Stomach smooth muscle (tissue), 2 donors: ENCODE data around the gene RTN4.
"Not testable (repeated sequence)": the region's sequence is repeated elsewhere in the genome, so short reads cannot be mapped to it uniquely, and the experiment has no call there.

Experiments used
- H3K27ac ChIP-seq: one replicate; pipeline ENCODE4 v1.7.0; 2013; ENCODE audit warnings: mild to moderate bottlenecking, low read length, inconsistent platforms
- H3K27me3 ChIP-seq, 2 donors: one replicate each; pipeline ENCODE4 v1.7.0; 2013; ENCODE audit warnings: low read length in 2 of 2; ENCODE audit not compliant: insufficient read depth in 2 of 2, control insufficient read depth in 1 of 2
- H3K36me3 ChIP-seq, 2 donors: one replicate each; pipeline ENCODE4 v1.7.0; 2013; ENCODE audit warnings: low read length in 2 of 2; ENCODE audit not compliant: control insufficient read depth in 2 of 2, insufficient read depth in 2 of 2
- H3K4me1 ChIP-seq: one replicate; pipeline ENCODE4 v1.7.0; 2013; ENCODE audit warnings: low read length; ENCODE audit not compliant: control insufficient read depth, insufficient read depth
- H3K4me3 ChIP-seq, 2 donors: one replicate each; pipeline ENCODE4 v1.7.0; 2013; ENCODE audit warnings: low read length in 2 of 2
- H3K9ac ChIP-seq, 2 donors: one replicate each; pipeline ENCODE4 v1.7.0; 2013; ENCODE audit warnings: low read length in 2 of 2, mild to moderate bottlenecking in 1 of 2
- H3K9me3 ChIP-seq, 2 donors: one replicate each; pipeline ENCODE4 v1.7.0; 2013; ENCODE audit warnings: low read length in 2 of 2; ENCODE audit not compliant: control insufficient read depth in 2 of 2
- donor health status: healthy.
- donor health status: Pancreatic carcinoma.

RTN4 gene

DNA sequence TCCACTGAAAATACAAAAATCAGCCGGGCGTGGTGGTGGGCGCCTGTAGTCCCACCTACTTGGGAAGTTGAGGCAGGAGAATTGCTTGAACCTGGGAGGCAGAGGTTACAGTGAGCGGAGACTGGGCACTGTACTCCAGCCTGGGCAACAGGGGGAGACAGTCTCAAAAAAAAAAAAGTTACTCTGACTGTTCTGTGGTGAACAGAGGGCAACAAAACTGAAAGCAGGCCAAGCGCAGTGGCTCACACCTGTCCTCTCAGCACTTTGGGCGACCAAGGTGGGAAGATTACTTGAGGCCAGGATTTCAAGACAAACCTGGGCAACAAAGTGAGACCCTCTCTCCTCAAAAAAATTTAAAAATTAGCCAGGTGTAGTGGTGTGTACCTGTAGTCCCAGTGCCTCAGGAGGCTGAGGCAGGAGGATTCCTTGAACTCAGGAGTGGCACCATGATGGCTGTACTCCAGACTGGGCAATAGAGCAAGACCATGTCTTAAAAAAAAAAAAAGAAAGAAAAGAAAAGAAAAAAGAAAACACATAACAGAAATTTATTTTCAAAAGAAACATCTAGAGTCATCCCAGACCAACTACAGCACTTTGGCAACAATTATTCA is 13.6 kb upstream of the RTN4 start:
- H3K27me3 ChIP-seq = no peaks in the 10 kb centered on the region
- H3K4me3 ChIP-seq = no peak overlapping the region
- H3K36me3 ChIP-seq = no peaks in the 10 kb centered on the region
- no peaks in the 10 kb centered on the region for H3K9me3 ChIP-seq
- no peak overlapping the region for H3K9ac ChIP-seq
- no peak overlapping the region for H3K27ac ChIP-seq
- no peaks in the 10 kb centered on the region for H3K4me1 ChIP-seq

DNA sequence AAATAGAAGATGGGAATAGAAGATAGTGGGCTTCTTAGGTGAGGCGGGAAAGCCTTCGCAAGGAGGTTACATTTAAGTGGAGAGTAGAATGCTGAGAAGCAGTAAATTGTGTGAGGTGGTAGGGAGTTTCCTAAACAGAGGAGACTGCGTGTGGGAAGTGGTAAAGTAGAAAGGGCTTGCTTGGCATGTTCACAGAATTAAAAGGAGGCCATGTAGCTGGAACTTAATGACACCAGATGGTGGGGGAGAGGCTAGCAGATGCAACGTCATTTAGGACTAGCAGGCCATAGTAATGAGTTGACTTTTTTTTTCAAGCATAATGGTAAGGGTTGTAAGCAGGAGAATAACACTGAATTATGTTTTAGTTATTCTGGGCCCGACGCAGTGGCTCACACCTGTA is 13.0 kb upstream of the RTN4 start:
- Histone ChIP-seq H3K9ac (no peak overlapping the region), H3K27ac (no peak overlapping the region), H3K36me3 (no peaks in the 10 kb centered on the region), H3K27me3 (no peaks in the 10 kb centered on the region), H3K4me1 (no peaks in the 10 kb centered on the region), H3K4me3 (no peak overlapping the region), H3K9me3 (no peaks in the 10 kb centered on the region)

DNA sequence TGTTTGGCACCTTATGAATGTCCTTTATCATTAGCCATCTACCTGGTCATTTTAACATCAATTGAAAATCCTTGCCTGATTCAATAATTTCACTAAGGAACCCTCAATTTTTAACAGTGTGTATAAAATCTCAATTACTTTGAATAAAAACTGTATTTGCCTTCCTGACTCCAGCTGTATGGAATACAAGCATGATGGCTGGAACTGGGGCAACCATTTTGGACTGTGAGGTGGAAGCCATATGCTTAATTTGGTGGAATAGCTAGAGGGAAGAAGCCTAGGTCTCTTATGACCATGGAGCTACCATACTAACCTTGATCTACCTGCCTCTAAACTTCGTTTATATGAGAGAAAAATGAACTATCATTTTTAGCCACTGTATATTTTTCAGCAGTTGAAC is 12.5 kb upstream of the RTN4 start:
- Histone ChIP-seq H3K9me3 (no peaks in the 10 kb centered on the region), H3K4me3 (no peak overlapping the region), H3K4me1 (no peaks in the 10 kb centered on the region), H3K9ac (no peak overlapping the region), H3K27me3 (no peaks in the 10 kb centered on the region), H3K27ac (no peak overlapping the region), H3K36me3 (no peaks in the 10 kb centered on the region)

DNA sequence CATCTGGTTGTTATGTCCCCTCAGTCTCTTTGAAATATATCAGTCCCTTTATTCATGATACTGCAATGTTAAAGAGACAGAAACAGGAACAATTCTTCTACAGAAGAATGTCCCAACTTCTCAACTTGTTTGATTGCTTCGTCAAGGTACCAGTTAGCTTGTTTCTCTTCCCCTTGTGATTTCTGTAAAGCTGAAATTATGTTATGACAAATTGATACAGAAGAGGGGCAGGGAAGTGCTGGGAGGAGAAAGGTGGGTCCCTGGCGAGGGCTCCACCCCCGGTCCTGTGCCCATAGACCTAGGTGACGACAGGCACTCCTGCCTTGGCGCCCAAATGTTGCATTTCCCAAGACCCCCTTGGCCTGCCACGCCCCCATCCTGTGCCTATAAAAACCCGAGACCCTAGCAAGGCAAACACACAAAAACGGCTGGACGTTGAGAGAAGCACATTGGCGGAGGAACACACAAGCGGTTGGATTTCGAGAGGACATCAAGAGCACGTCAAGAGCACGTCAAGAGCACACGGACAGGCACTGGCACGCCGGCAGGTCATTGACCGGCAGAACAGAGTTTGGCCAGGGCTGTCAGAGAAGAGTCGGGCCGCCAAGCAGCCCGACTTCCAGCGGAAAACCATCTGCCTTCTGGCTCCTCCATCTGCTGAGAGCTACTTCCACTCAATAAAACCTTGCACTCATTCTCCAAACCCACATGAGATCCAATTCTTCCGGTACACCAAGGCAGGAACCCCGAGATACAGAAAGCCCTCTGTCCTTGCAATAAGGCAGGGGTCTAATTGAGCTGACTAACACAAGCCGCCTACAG is 11.5 kb upstream of the RTN4 start:
- Histone ChIP-seq H3K4me1 (no peaks in the 10 kb centered on the region), H3K9ac (no peak overlapping the region), H3K27me3 (no peaks in the 10 kb centered on the region), H3K36me3 (no peaks in the 10 kb centered on the region), H3K27ac (no peak overlapping the region), H3K9me3 (no peaks in the 10 kb centered on the region), H3K4me3 (no peak overlapping the region)

DNA sequence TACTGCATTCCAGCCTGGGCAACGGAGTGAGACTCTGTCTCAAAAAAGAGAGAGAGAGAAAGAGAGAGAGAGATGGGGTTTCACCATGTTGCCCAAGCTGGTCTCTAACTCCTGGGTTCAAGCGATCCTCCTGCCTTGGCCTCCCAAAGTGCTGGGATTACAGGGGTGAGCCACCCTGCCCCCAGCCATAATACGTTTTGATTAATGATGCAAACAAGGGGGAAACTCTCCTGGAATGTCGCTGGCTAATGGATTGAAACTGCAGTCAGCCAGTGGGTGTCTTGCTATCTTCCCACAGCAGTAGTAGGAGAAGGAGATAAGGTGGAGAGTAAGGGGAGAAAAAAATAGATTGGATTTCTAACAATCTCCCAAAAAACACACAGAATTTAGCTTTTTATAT is 9.5 kb upstream of the RTN4 start:
- Histone ChIP-seq H3K36me3 (no peaks in the 10 kb centered on the region), H3K27me3 (no peaks in the 10 kb centered on the region), H3K27ac (no peak overlapping the region), H3K9ac (no peak overlapping the region), H3K4me3 (no peak overlapping the region), H3K9me3 (no peaks in the 10 kb centered on the region), H3K4me1 (no peaks in the 10 kb centered on the region)

DNA sequence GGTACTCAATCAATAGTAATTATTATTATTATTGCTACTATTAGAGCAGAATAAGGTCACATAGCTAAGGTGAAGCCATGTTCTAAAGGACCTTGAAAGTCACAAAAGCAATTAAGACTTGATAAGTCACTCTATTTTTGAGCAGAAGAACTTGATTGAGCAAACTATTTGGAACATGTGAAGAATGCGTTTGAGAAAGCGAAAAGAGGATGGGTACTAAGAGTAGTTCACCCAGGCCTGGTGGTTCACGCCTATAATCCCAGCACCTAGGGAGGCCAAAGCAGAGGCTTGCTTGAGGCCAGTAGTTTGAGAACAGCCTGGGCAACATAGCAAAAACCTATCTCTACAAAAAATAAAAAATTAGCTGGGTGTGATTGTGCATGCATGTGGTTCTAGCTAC is 7.2 kb upstream of the RTN4 start:
- no peak overlapping the region for H3K9ac ChIP-seq
- H3K27ac ChIP-seq = no peak overlapping the region
- H3K4me3 ChIP-seq = no peak overlapping the region
- no peaks in the 10 kb centered on the region for H3K27me3 ChIP-seq
- H3K4me1 ChIP-seq = no peaks in the 10 kb centered on the region
- no peaks in the 10 kb centered on the region for H3K36me3 ChIP-seq
- no peaks in the 10 kb centered on the region for H3K9me3 ChIP-seq

DNA sequence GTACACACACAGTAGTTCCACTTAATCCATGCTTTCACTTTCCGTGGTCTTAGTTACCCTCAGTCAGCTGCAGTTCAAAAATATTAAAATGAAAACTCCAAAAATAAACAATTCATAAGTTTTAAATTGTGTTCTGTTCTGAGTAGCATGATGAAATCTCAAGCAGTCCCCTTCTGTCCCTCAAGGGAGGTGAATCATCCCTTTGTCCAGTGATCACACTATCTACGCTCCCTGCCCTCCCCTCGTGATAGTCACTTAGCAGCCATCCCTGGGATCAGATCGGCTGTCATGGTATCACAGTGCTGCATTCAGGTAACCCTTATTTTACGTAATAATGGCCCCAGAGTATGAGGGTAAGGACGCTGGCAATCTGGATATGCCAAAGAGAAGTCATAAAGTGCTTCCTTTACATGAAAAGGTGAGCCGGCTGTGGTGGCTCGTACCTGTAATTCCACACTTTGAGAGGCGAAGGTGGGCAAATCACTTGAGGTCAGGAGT is 5.8 kb upstream of the RTN4 start:
- Histone ChIP-seq H3K4me3 (no peak overlapping the region), H3K4me1 (peaks cover 5% of the 10 kb centered on the region), H3K27me3 (no peaks in the 10 kb centered on the region), H3K9me3 (no peaks in the 10 kb centered on the region), H3K9ac (no peak overlapping the region), H3K36me3 (no peaks in the 10 kb centered on the region), H3K27ac (no peak overlapping the region)

DNA sequence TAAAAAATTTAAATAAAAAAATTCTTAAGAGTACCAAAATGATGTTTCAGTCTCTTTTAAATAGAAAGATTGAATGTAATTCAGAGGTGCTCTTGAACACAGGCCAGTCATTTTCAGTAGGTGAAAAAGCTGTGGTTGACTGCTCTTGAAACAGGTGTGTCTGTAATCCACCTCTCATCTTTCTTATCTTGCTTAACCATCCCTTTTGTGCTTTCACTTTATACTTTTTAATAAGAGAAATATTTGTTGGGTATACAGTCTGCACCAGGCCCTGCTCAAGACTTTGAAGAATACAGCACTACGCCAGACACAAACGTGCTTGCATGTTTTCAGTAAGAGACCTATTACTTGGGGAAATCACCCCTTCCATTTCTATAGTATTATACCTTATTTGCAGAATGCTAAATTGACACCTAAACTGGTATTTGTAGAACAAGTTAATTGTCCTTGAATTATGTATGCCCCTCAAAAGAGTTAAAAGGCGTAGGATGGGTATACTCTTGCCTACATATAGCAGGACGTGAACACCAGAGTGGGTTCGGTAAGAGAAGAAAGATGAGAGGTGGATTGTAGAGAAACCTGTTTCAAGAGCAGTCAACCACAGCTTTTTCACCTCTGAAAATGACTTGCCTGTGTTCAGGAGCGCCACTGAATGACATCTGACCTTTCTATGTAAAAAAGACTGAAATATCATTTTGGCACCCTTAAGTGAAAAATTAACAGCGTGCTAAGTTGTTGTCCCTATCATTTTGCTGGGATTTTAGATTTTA is 4.0 kb upstream of the RTN4 start:
- H3K4me1 ChIP-seq = peaks cover 7% of the 10 kb centered on the region
- H3K36me3 ChIP-seq = no peaks in the 10 kb centered on the region
- H3K27me3 ChIP-seq = no peaks in the 10 kb centered on the region
- no peaks in the 10 kb centered on the region for H3K9me3 ChIP-seq
- no peak overlapping the region for H3K4me3 ChIP-seq
- H3K27ac ChIP-seq = no peak overlapping the region
- no peak overlapping the region for H3K9ac ChIP-seq

DNA sequence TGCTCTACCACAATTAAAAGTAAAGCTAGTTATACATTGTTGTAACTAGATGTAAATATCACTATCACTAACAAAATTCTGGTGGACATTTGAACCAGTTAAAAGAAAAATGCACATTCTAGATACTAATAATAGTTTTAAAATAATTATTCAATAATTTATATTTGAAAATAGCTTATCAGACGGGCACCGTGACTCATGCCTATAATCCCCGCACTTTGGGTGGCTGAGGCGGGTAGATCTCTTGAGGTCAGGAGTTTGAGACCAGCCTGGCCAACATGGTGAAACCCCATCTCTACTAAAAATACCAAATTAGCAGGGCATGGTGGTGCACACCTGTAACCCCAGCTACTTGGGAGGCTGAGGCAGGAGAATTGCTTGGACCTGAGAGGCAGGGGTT is 3.0 kb upstream of the RTN4 start:
- not testable (repeated sequence) for H3K9ac ChIP-seq, H3K27me3 ChIP-seq, H3K27ac ChIP-seq, H3K4me3 ChIP-seq, H3K9me3 ChIP-seq, H3K36me3 ChIP-seq
- H3K4me1 ChIP-seq = peaks cover 11% of the 10 kb centered on the region

DNA sequence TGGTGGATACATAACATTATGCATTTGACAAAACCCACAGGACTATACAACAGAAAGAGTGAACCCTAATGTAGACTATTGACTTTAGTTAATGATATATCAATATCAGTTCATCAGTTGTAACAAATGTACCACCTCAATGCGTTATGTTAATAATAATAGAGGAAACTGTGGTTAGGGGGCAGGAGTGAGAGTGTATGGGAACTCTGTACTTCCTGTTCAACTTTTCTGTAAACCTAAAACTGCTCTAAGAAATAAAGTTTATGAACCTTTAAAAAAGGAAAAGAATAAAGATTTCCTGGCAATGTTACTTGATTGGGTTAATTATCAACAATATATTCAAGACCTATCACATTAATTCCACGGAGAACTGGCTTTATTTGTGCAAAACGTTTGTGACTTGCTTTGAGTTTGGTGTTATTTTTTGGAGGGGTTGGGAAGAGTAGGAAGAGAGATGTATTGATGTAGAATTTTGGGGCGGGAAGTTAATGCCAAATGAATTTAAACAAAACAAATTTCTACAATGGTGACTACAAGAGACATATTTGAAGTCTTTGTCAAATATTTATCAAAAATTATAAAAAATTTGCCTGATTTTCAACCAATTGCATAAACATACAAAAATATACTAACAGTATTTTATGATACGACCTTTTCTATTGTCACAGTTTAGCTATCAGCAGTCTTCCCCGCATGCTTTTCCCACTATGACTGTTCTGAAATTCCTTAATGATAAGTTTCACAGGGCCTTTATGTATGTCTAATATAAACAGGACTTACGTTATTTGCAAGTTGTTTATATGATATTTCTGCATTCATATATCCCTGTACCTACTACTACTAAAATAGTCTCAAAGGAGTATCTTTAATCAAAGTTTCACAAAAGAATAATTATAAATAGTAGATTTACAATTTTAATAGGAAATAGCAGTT is 2.1 kb upstream of the RTN4 start:
- no peaks in the 10 kb centered on the region for H3K9me3 ChIP-seq
- peaks cover 11% of the 10 kb centered on the region for H3K4me1 ChIP-seq
- H3K36me3 ChIP-seq = no peaks in the 10 kb centered on the region
- no peak overlapping the region for H3K9ac ChIP-seq
- no peaks in the 10 kb centered on the region for H3K27me3 ChIP-seq
- H3K4me3 ChIP-seq = no peak overlapping the region
- no peak overlapping the region for H3K27ac ChIP-seq
